ENCODE results near the gene LAMTOR4.

LAMTOR4 gene

GRCh38 chr7:100153708-100154535 lies 5.2 kb downstream of the LAMTOR4 start:
- no peak for DNase-seq (ENCODE audit: low read depth, low spot score)

DNA sequence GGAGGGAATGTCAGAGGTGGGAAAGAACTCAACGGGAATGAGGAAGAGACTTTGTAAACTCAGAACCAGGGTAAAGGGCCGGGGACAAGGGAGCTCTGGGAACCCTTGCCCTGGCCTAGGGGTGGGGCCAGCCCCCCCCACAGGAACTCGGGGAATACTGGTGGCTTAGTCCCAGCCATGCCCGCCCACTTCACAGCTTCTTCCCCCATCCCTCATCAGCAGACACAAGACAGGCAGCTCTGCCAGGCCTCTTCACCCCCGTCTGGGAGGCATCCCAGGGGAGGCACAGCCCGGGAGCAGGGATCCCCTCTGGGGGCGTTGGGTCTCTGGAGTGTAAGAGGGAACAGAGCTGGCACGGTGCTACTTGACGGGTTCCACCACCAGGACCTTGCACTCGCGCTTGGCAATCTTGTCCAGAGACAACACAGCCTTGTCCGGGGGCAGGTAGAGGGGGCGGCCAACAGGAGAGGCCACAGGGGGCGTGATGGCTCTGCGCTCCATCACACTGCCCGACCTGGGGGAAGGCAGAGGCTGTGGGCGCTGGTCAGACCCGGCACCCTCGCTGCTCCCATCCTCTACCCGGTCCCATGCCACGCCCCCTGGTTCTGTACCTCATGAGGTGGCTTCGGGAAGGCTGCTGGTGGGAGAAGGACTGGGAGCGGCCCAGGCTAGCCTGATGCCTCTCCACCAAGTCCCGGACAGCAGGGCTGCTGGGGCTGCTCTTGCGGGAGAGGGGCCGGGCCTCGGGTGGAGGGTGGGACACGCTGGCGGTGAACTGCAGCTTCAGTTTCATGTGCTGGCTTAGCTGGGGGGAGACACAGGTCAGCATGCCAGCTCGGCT lies 6.2 kb downstream of the LAMTOR4 start:
- no peak for DNase-seq (ENCODE audit: low read depth, low spot score)

DNA sequence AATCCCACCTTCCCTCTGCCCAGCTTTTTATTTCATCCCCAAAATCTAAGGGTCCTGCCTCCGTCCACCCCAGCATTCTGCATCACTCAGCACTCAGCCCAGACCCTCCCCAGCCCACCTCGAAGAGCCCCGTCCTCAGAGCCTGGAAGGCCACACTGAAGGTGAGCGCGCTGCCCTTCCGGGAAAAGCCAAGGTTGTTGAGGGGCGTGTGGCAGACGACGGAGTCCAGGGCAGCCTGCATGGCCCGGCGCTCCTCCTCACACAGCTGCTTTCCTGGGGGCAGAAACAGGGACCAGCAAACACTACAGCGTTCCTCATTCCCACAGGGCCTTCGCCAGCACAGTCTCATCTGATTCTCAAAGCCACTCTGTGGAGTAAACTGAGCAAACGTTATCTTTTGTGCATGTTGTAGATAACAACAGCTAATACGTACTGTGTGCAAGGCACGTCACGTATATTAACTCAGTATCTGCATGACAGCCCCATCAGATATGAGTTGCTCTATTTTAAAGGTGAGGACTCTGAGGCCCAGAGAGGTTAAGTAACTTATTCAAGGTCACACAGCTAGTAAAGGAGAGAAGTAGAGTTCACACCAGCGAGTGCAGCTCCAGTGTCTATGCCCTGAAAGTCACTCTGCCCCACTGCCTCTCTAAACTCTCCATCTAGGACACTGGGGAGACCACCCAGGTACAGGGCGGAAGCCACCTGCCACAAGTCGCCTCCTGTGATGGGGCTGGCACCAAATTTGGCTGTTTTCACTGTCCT lies 7.0 kb downstream of the LAMTOR4 start:
- DNase-seq (ENCODE audit: low read depth, low spot score) = no peak

DNA sequence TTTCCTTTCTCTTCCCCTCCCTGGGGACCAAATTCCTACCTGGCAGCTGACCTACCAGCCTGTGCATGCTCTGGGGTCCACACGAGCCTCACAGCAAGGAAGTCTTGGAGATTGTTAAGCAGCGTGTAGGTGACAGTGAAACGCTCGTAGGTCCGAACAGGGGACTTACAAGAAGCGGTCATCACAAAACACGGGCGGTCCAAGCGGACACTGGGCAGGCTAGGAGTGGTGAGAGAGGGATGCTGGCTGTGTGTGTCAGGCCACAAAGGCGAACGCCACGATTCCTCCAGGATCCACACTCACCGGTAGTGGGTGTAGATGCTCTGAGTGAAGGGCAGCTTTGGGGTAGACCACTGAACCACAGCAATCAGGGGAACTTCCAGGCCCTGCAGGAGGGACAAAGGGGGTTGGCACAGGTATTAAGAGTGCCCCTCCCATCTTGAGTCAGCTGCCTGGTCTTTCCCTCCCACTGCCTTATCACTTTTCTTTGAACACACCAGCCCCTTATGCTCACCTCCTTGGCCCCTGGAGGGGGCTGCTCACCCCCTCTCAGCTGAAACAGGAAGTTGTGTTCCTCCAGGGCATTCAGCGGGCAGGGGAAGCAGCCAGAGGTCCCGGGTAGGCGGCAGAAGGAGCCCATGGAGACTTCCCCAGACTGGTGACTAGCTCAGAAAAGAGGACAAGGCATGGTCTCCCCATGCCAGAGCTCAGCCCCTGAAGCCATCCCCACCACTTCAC lies 7.8 kb downstream of the LAMTOR4 start:
- no peak for DNase-seq (ENCODE audit: low read depth, low spot score)

DNA sequence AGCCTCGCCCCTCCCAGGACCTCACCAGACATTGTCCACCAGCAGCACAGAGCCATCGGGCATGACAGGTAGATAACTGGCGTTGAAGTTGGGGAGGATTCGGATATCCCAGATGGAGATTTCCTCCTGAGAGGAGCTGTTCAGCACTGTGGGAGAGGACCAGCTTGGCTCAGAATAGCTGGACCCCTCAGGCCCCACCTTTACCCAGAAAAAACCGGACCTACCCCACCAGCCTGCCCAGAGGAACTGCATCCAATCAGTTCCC lies 8.3 kb downstream of the LAMTOR4 start:
- DNase-seq (ENCODE audit: low read depth, low spot score) = no peak

GRCh38 chr7:100157334-100158228 lies 8.9 kb downstream of the LAMTOR4 start:
- DNase-seq (ENCODE audit: low read depth, low spot score) = no peak

DNA sequence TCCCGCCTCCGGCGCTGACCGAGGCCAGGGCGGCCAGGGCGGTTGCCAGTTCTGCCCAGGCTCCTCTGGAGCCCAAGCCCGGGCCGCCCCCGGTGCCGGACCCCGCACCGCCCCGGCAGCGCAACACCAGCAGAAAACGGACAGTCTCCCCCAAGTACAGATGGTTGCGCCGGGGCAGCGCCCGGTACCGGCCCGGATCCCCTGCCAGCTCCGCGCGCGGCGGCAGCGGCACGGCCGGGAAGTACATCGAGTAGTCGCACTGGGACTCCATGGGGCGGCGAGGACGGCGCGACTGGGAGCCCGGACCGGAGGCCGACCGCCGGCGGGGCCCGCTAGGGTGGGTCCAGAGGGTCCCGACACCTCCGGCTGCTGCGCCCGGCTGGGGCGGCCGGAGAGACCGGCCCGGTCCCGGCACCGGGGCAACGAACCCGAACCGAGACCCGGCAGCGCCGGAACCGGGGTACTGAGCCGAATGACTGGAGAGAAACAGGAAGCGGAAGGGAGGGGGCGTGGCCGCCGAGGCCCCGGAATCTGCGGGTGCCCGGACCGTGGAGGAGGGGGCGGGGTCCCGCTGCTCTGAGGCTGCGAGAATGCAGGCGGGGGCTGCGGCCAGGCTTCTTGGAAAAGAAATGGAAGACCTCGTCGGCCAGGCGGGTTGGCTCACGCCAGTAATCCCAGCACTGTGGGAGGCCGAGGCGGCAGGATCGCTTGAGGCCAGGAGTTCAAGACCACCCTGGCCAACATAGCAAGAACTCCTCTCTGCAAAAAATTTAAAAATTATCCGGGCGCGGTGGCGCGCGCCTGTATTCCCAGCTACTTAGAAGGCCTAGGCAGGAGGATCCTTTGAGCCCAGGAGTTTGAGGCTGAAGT lies 9.7 kb downstream of the LAMTOR4 start, which contains the start of gene TRAPPC14:
TSS of gene TRAPPC14 (minus strand) at position 495 of the 870 bp plus-strand sequence. CDS start at position 271, 224 bp downstream.
- DNase-seq (ENCODE audit: low read depth, low spot score) = peak; percentile 74

GRCh38 chr7:100159099-100159623 lies 10.4 kb downstream of the LAMTOR4 start:
- DNase-seq (ENCODE audit: low read depth, low spot score) = no peak

DNA sequence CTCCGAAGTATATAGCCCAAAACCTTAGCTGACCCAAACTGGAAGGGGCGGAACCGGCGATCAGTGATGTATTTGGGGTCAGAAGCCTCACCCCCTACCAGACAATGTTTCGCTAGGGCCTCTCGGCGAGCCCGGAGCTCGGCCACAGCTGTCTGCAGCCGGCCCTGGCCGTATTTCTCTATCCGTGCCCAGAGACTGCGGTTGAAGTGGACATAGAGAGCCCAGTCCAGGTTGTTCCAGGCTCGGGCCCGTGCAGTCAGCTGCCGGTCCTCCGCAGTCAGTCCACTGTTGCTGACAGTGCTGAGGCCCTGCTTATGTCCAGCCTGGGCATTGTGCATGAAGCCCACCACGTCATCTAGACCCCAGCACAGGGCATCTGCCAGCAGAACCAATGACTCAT lies 11.3 kb downstream of the LAMTOR4 start:
- no peak for DNase-seq (ENCODE audit: low read depth, low spot score)

DNA sequence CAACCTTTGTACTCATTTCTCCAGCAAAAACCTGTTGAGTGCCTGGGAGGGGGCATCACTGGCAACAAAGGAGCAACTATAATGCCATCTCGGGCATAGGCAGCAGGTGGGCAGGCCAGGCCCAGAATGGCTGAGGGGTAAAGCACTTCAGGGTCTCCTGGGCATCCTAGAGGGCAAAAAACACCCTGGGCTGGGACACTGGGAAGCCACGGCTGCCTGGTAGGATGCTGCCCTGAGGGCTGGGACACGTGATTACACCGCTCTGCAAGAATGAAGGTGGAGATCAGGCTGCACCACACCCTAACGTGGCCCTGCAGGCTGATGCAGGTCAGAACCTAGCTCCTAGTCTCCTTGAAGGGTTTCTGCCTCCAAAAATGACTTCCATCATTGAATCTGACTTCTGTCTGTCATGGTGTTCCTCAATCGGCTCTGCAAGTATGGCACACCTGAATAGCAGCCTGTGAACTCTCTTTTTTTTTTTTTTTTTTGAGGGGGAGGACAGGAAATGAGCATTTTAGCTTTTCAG lies 14.4 kb downstream of the LAMTOR4 start:
- DNase-seq (ENCODE audit: low read depth, low spot score) = no peak

DNA sequence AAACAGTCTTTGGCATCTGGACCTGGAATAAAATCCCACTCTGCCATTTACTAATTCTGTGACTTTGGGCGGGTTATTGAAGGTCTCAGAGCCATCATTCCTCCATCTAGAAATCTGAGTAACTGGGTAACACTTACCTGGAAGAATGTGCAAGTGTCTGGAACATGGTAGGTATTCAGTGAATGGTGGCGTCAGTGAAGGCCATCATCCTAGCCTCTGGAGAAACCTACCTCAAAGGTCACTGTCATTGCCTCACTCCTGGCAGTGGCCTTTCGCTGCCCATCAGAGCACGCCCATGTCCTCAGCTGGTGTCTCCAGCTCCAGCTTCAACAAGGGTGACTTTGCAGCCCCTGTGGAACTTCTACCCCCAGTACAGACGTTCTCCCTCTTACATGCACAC lies 15.2 kb downstream of the LAMTOR4 start:
- no peak for DNase-seq (ENCODE audit: low read depth, low spot score)

- no peak for DNase-seq (ENCODE audit: low read depth, low spot score)
These were observed 17.7 kb downstream of the LAMTOR4 start for GRCh38 chr7:100166317-100166940.

DNA sequence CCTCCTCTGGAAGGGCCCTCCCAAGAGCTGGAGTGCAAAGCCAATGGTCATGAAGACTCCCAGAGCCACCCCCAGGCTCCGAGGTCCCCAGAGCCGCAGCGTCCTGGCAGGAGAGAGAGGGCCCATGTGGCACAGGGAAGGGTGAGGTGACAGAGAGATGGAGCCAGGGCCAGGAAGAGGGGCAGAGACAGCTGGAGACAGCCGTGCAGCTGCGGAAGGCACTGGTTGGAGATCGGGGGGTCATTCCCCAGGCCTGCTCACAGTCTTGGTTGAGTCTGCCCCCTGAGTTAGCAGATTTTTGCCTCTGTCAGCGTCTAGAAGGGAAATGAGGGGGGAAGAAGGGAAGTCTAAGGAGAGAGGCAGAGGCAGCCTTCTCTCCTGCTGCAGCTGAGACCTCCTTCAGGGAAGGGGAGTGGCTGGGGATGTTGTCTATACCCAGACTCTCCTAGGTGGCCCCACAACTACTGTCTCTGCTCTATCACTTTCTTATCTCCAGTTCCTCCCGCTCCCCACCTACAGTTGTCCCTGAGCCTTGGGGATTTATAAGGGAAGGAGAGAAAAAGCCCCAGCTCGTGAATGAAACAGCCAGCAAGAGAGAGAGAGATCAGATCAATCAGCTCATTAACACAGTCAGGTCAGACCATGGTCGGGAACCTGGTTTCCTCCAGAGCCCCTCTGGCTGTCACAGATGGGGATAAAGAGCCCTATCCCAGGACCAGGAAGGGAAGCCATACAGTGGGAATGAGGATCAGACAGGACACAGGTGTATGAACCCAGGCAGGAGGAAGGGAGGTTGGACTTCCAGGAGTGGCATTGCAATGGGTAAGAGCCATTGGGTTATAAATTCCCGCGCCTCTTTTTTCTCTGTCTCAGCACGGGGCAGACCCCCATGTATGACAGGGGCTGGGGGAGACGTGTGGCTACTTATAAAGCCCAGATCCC lies 18.5 kb downstream of the LAMTOR4 start:
- DNase-seq (ENCODE audit: low read depth, low spot score) = no peak

DNA sequence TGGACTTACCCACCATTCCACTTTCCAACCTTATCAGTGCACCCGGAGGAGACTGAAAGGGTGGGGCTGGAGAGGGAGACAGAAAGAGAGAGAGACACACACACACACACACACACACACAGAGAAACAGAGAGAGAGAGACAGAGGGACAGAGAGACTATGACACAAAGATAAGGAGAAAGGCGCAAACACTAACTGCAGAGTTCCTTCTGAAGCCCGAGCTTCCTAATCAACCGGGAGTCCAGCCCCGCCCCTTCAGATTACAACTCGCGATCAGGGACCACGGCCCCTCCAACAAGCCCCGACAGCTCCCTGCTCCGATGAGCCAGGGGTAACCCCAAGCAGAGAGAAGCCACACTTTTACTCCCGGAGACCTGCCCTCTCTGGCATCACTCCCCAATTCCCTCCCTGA lies 19.2 kb downstream of the LAMTOR4 start:
- DNase-seq (ENCODE audit: low read depth, low spot score) = no peak

DNA sequence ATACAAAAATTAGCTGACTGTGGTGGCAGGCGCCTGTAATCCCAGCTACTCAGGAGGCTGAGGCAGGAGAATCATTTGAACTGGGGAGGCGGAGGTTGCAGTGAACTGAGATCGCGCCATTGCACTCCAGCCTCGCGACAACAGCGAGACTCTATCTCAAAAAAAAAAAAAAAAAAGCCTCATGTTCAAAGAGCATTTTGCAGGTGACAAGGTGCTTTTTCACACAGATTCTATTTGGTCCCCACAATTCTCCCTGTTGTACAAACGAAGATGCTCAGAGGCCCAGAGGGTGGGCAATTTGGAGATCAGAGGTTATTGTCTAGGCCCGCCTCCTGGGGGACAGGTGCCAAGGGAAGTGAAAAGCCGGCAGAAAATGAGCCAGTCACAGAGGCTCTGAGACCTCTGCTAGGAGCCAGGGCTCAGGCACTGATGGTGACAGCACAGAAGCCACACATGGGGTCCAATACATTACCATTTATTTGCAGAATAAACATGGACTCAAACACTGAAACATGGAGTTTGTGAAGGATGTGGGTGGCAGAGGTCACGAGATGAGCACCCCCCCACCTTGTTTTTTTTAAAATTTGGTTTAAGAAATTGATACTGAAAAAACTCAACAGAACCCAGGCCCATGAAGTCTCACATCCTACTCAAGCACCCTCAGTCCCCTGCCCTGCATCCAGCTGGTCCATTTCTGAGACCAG lies 20.6 kb downstream of the LAMTOR4 start:
- DNase-seq (ENCODE audit: low read depth, low spot score) = no peak

GRCh38 chr7:100170101-100170897 lies 21.6 kb downstream of the LAMTOR4 start:
- DNase-seq (ENCODE audit: low read depth, low spot score) = no peak
